GM23338 (cell line): Measurements from ENCODE around the gene DLG2. TPM values are rescaled to one million over a fixed set of nuclear protein-coding genes. Genes with fewer than 3 reads are reported as not detected.
A peak's percentile ranks its signal among the peaks of the same experiment; 100 is the strongest.

ENCODE experiments used
- ATAC-seq: fragments of 200-7000 bp; cut with Tn5 transposase; 3 replicates; pipeline ENCODE4 v1.9.1; 2020
- DNase-seq: peaks from one replicate; pipeline ENCODE4 v3.0.0-alpha.2; 2015; ENCODE audit warnings: low spot score
- H2AFZ ChIP-seq: fragments of 200-600 bp; sonication (generic); 2 replicates; pipeline ENCODE4 v1.8.0; 2016; ENCODE audit warnings: antibody characterized with exemption, mild to moderate bottlenecking, moderate library complexity
- H3F3A ChIP-seq: fragments of 200-600 bp; sonication (generic); replicated peaks from 2 replicates; pipeline ENCODE4 v1.8.0; 2017; ENCODE audit warnings: antibody characterized with exemption, mixed run types, low read depth
- H3K27ac ChIP-seq: fragments of 200-600 bp; sonication (generic); 2 replicates; pipeline ENCODE4 v1.6.1; 2016; ENCODE audit warnings: low read depth
- H3K27me3 ChIP-seq: fragments of 200-600 bp; sonication (generic); 2 replicates; pipeline ENCODE4 v1.8.0; 2016; ENCODE audit warnings: mild to moderate bottlenecking, mixed run types, moderate library complexity; ENCODE audit not compliant: insufficient read depth
- H3K36me3 ChIP-seq: fragments of 200-600 bp; sonication (generic); 2 replicates; pipeline ENCODE4 v1.8.0; 2016; ENCODE audit warnings: mild to moderate bottlenecking; ENCODE audit not compliant: insufficient read depth
- H3K4me1 ChIP-seq: fragments of 200-600 bp; sonication (generic); 2 replicates; pipeline ENCODE4 v1.8.0; 2016; ENCODE audit warnings: mild to moderate bottlenecking, moderate library complexity; ENCODE audit not compliant: insufficient read depth
- H3K4me2 ChIP-seq: fragments of 200-600 bp; sonication (generic); 2 replicates; pipeline ENCODE4 v1.7.1; 2017; ENCODE audit warnings: mixed run types
- H3K4me3 ChIP-seq: fragments of 200-600 bp; sonication (generic); 2 replicates; pipeline ENCODE4 v1.6.1; 2016; ENCODE audit warnings: mixed run types
- H3K79me2 ChIP-seq: fragments of 200-600 bp; sonication (generic); replicated peaks from 2 replicates; pipeline ENCODE4 v1.8.0; 2017; ENCODE audit warnings: mild to moderate bottlenecking; ENCODE audit not compliant: insufficient read depth
- H3K9me2 ChIP-seq: fragments of 200-600 bp; sonication (generic); 2 replicates; pipeline ENCODE4 v1.8.0; 2017; ENCODE audit not compliant: insufficient read depth
- H4K20me1 ChIP-seq: fragments of 200-600 bp; sonication (generic); replicated peaks from 2 replicates; pipeline ENCODE4 v1.8.0; 2017; ENCODE audit warnings: mild to moderate bottlenecking; ENCODE audit not compliant: insufficient read depth
- H3K27ac Mint-ChIP-seq: 2 replicates; pipeline ENCODE4 v1.8.0; 2020; ENCODE audit warnings: inconsistent platforms, mild to moderate bottlenecking, moderate library complexity, mixed read lengths
- H3K27me3 Mint-ChIP-seq: 3 replicates; pipeline ENCODE4 v1.8.0; 2022; ENCODE audit warnings: low read depth, mild to moderate bottlenecking, moderate library complexity, mixed read lengths, inconsistent platforms; ENCODE audit not compliant: insufficient read depth, poor library complexity
- H3K36me3 Mint-ChIP-seq: 3 replicates; pipeline ENCODE4 v1.8.0; 2021; ENCODE audit warnings: low read depth, mild to moderate bottlenecking, inconsistent platforms, moderate library complexity, mixed read lengths
- H3K4me1 Mint-ChIP-seq: 3 replicates; pipeline ENCODE4 v1.8.0; 2020; ENCODE audit warnings: mild to moderate bottlenecking, inconsistent platforms, mixed read lengths
- H3K4me3 Mint-ChIP-seq: 3 replicates; pipeline ENCODE4 v1.8.0; 2021; ENCODE audit warnings: moderate library complexity, mild to moderate bottlenecking, inconsistent platforms, mixed read lengths
- H3K9me3 Mint-ChIP-seq: 3 replicates; pipeline ENCODE4 v1.8.0; 2020; ENCODE audit warnings: moderate library complexity, mild to moderate bottlenecking, inconsistent platforms, mixed read lengths
- CREB1 ChIP-seq: fragments of 250-450 bp; sonication (Bioruptor Pico); IDR thresholded peaks from 2 replicates; pipeline ENCODE4 v1.5.0; 2020; ENCODE audit warnings: low read depth, mild to moderate bottlenecking, moderate library complexity
- CTCF ChIP-seq, 2 experiments: fragments of 200-600 bp in 1 of 2; sonication (generic) in 1 of 2; conservative IDR thresholded peaks; 2 replicates each; pipeline versions ENCODE4 v1.5.1 to v1.6.1; 2016 to 2017; ENCODE audit warnings: antibody characterized with exemption in 2 of 2, low read depth in 2 of 2, mild to moderate bottlenecking in 2 of 2, moderate library complexity in 1 of 2
- ETS1 ChIP-seq: IDR thresholded peaks from 2 replicates; pipeline ENCODE4 v1.6.1; 2016; ENCODE audit warnings: antibody characterized with exemption
- EZH2 ChIP-seq: fragments of 200-600 bp; sonication (generic); IDR thresholded peaks from one replicate; pipeline ENCODE4 v1.8.0; 2017; ENCODE audit warnings: antibody characterized with exemption, mild to moderate bottlenecking, low read depth; ENCODE audit not compliant: unreplicated experiment
- JUNB ChIP-seq: IDR thresholded peaks from one replicate; pipeline ENCODE4 v1.6.1; 2016; ENCODE audit warnings: antibody characterized with exemption; ENCODE audit not compliant: unreplicated experiment
- NANOG ChIP-seq: IDR thresholded peaks from 2 replicates; pipeline ENCODE4 v1.6.1; 2016; ENCODE audit warnings: antibody characterized with exemption, borderline replicate concordance
- REST ChIP-seq: IDR thresholded peaks from one replicate; pipeline ENCODE4 v1.6.1; 2018; ENCODE audit warnings: antibody characterized with exemption; ENCODE audit not compliant: unreplicated experiment
- STAT1 ChIP-seq: IDR thresholded peaks from one replicate; pipeline ENCODE4 v1.6.1; 2016; ENCODE audit warnings: antibody characterized with exemption; ENCODE audit not compliant: unreplicated experiment
- ZNF331 ChIP-seq: fragments of 250-450 bp; sonication (Bioruptor Pico); IDR thresholded peaks from 2 replicates; pipeline ENCODE4 v1.5.0; 2020; ENCODE audit warnings: low read depth, mild to moderate bottlenecking, moderate library complexity
- polyA plus RNA-seq: library from polyadenylated mRNA; unstranded; fragments of >200 nt; fragmentation: Nextera tagmentation; extraction: Ambion mirVana; gene quantifications from 2 replicates; pipeline ENCODE4 v1.2.1, GENCODE V29; 2016
- total RNA-seq: library from RNA; depleted of rRNA; stranded (reverse); fragments of >200 nt; shearing (Covaris generic); gene quantifications from 2 replicates; pipeline ENCODE4 v1.2.3, GENCODE V29; 2014

The DLG2 gene
- total and polyA plus RNA-seq, 2 experiments from 2014 or later, result 19.8 to 21.5 TPM

- TF ChIP-seq EZH2 (no peak), REST (no peak)
Measured at GRCh38 chr11:83972536-83972935, 1654.6 kb downstream of the DLG2 start (continued).

GRCh38 chr11:83971063-83971462 is 1656.1 kb downstream of the DLG2 start:
- Histone ChIP-seq H2AFZ (peak overlapping the region; percentile 9; the same call in 1 of the 2 replicates), H3K27me3 (no peaks in the 10 kb centered on the region), H3K4me2 (no peak overlapping the region), H3K4me3 (no peak overlapping the region), H3K36me3 (no peaks in the 10 kb centered on the region), H3K9me2 (no peaks in the 10 kb centered on the region), H3K4me1 (no peaks in the 10 kb centered on the region), H3K79me2 (no peaks in the 10 kb centered on the region), H3F3A (no peaks in the 10 kb centered on the region), H4K20me1 (no peaks in the 10 kb centered on the region), H3K27ac (no peak overlapping the region)
- Mint-ChIP-seq H3K36me3 (no peaks in the 10 kb centered on the region), H3K4me1 (peaks cover 4% of the 10 kb centered on the region; the same call in 2 of the 3 replicates), H3K9me3 (no peaks in the 10 kb centered on the region), H3K27ac (no peak overlapping the region; the same call in 1 of the 2 replicates), H3K27me3 (no peaks in the 10 kb centered on the region), H3K4me3 (no peak overlapping the region)
- TF ChIP-seq JUNB, result no peak
- TF ChIP-seq CTCF (conservative IDR thresholded peaks at IDR 0.05; ENCODE audit: low read depth in 2 of 2), result peak in 1 of 2 experiments; percentile 26; a peak in 2 of 4 replicates
- peak; percentile 20 for DNase-seq
- ATAC-seq, result no peak

GRCh38 chr11:83970061-83970671 is 1657.0 kb downstream of the DLG2 start:
- no peaks in the 10 kb centered on the region for H3K27me3 ChIP-seq
- no peaks in the 10 kb centered on the region for H3F3A ChIP-seq
- Mint-ChIP-seq H3K4me3 (no peak overlapping the region), H3K27me3 (no peaks in the 10 kb centered on the region), H3K36me3 (no peaks in the 10 kb centered on the region), H3K4me1 (peaks cover 4% of the 10 kb centered on the region; the same call in 2 of the 3 replicates), H3K27ac (no peak overlapping the region), H3K9me3 (no peaks in the 10 kb centered on the region)
- ATAC-seq, result no peak
- no peak overlapping the region for H3K27ac ChIP-seq
- no peak overlapping the region for H3K4me3 ChIP-seq
- H3K4me2 ChIP-seq, result no peak overlapping the region
- no peaks in the 10 kb centered on the region for H3K9me2 ChIP-seq
- H3K79me2 ChIP-seq, result no peaks in the 10 kb centered on the region
- no peak for DNase-seq
- H2AFZ ChIP-seq, result no peak overlapping the region
- no peaks in the 10 kb centered on the region for H4K20me1 ChIP-seq
- no peaks in the 10 kb centered on the region for H3K36me3 ChIP-seq
- H3K4me1 ChIP-seq, result no peaks in the 10 kb centered on the region
- TF ChIP-seq ETS1, result no peak
- TF ChIP-seq CREB1 (CRISPR knock-in tag), result no peak
- no peak for TF ChIP-seq REST
- TF ChIP-seq ZNF331, result no peak
- no peak for TF ChIP-seq NANOG
- no peak for TF ChIP-seq JUNB
- TF ChIP-seq CTCF (conservative IDR thresholded peaks at IDR 0.05; ENCODE audit: low read depth in 2 of 2), result no peak
- TF ChIP-seq STAT1, result no peak
